Esophagus squamous epithelium (tissue), 4 donors: ENCODE results near the gene CRTC3.
"Not testable (repeated sequence)": the region's sequence is repeated elsewhere in the genome, so short reads cannot be mapped to it uniquely, and the experiment has no call there.

Experiments
- POLR2A ChIP-seq, 4 donors: fragments of 450-650 bp; IDR thresholded peaks; one replicate each; pipeline ENCODE4 v1.6.1; 2017; ENCODE audit warnings: antibody characterized with exemption in 4 of 4, mild to moderate bottlenecking in 4 of 4, moderate library complexity in 3 of 4
- TF ChIP-seq, protein P1 (sequence below), 6 experiments: fragments of 450-650 bp in 4 of 6; fragments of 200-600 bp in 2 of 6; sonication (generic) in 2 of 6; IDR thresholded peaks; one replicate each; pipeline ENCODE4 v1.5.1; 2016 to 2019; ENCODE audit warnings: antibody characterized with exemption in 6 of 6, mild to moderate bottlenecking in 4 of 6, moderate library complexity in 4 of 6

DNA sequence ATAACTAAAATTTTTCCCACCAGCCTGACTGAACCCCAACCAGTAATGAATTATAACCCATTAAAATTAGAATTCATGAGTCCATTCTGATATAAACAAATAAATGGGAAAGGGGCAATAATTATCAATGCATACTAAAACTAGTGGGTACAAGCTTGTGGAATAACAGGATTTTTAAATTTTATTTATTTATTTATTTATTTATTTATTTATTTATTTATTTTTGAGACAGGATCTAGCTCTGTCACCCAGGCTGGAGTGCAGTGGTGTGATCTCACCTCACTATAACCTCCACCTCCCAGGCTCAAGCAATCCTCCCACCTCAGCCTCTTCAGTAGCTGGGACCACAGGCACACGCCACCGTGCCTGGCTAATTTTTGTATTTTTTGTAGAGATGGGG, 15.8 kb upstream of the CRTC3 start:
- TF ChIP-seq, protein P1, sequence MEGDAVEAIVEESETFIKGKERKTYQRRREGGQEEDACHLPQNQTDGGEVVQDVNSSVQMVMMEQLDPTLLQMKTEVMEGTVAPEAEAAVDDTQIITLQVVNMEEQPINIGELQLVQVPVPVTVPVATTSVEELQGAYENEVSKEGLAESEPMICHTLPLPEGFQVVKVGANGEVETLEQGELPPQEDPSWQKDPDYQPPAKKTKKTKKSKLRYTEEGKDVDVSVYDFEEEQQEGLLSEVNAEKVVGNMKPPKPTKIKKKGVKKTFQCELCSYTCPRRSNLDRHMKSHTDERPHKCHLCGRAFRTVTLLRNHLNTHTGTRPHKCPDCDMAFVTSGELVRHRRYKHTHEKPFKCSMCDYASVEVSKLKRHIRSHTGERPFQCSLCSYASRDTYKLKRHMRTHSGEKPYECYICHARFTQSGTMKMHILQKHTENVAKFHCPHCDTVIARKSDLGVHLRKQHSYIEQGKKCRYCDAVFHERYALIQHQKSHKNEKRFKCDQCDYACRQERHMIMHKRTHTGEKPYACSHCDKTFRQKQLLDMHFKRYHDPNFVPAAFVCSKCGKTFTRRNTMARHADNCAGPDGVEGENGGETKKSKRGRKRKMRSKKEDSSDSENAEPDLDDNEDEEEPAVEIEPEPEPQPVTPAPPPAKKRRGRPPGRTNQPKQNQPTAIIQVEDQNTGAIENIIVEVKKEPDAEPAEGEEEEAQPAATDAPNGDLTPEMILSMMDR (IDR thresholded peaks at IDR 0.05), result not testable (repeated sequence)
- TF ChIP-seq POLR2A (IDR thresholded peaks at IDR 0.05), result not testable (repeated sequence)
